Activated CD8-positive, alpha-beta memory T cell treated with anti-CD3 and anti-CD28 coated beads for 1 hour (primary cell): ENCODE results near the gene SECTM1.

Experiments
- DNase-seq, 2 donors: peaks; one replicate each; pipeline ENCODE4 v3.0.0-alpha.2; 2020; ENCODE audit warnings: low read depth in 1 of 2; ENCODE audit errors: extremely low read depth in 1 of 2

Gene SECTM1

GRCh38 chr17:82329683-82330321 is 3.8 kb downstream of the SECTM1 start:
- no peak for DNase-seq

GRCh38 chr17:82328994-82329507 is 4.5 kb downstream of the SECTM1 start:
- no peak for DNase-seq

DNA sequence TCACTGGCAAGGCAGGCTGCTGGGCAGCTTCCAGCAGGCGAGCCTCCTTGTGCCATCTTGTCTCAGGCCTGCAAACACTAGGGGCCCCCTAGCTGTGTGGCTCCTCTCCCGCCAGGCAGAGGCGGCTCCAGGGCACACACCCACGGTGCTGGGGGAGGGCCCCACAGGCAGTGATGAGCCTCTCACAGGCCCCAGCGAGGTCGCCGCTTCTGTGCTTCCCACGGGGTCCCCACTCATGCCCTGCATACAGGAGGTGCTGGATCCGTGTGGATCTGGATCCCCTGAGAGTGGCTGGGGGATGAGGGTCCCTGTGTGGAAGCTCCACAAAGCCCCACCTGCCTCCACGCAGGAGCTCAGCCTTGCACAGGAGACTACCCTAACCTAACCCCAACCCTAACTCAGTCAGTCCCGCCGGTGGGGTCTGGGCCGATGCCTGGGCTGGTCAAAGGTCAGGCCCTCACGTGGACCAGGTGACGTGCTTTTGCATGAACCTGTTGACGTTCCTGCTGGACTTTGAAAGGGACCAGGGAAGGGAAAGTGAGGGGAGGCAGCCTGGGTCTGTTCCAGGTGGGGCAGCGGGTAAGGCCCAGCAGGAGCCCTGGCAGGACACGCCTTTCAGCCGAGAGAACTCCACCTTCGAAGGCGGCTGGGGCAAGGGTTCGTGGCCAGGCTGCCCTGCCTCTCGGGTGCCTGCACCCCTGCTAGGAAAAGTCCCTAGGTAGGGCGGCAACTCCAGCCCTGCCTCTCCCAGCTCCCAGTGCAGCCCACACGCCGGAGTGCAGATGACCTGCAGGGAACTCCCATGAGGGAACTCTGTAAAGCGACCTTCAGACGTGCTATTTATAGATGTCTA is 5.2 kb downstream of the SECTM1 start:
- no peak for DNase-seq

GRCh38 chr17:82327757-82328140 is 5.8 kb downstream of the SECTM1 start:
- no peak for DNase-seq

GRCh38 chr17:82327289-82327688 is 6.3 kb downstream of the SECTM1 start:
- no peak for DNase-seq

- DNase-seq, result no peak
These were observed 8.0 kb downstream of the SECTM1 start for GRCh38 chr17:82325286-82326180.

GRCh38 chr17:82324566-82325285 is 8.8 kb downstream of the SECTM1 start:
- no peak for DNase-seq

DNA sequence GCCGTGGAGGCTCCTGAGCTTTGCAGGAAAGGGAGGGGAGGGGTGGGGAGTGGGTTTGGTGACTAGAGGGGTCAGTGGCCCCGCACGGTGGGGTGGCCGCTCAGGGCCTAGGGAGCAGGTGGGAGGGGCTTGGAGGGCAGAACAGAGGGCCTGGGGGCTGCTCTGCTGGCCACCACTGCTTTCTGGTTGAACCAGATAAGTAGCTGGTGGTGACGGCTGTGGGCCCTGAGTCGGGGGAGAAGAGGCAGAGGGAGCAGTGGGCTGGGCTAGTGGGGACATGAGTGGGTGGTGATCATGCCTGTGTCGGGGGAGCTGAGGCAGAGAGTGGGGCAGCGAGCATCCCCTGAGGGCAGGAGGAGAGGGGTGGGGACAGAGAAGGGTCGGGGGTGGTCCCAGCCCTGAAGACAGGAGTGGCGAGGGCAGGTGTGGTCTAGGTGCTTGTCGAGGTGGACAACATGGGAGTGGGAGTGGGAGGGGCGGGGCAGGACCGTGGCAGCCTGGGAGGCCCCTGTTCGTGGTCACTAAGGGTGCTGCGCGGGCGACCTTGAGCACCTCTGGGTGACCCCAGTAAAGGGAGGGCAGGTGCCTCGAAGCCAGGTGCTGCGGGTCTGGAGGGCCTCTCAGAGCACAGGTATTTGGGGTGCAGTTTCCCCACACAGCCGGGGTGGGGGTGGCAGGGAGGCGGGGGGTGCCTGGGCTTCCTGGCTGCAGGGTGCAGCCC is 9.9 kb downstream of the SECTM1 start:
- no peak for DNase-seq

DNA sequence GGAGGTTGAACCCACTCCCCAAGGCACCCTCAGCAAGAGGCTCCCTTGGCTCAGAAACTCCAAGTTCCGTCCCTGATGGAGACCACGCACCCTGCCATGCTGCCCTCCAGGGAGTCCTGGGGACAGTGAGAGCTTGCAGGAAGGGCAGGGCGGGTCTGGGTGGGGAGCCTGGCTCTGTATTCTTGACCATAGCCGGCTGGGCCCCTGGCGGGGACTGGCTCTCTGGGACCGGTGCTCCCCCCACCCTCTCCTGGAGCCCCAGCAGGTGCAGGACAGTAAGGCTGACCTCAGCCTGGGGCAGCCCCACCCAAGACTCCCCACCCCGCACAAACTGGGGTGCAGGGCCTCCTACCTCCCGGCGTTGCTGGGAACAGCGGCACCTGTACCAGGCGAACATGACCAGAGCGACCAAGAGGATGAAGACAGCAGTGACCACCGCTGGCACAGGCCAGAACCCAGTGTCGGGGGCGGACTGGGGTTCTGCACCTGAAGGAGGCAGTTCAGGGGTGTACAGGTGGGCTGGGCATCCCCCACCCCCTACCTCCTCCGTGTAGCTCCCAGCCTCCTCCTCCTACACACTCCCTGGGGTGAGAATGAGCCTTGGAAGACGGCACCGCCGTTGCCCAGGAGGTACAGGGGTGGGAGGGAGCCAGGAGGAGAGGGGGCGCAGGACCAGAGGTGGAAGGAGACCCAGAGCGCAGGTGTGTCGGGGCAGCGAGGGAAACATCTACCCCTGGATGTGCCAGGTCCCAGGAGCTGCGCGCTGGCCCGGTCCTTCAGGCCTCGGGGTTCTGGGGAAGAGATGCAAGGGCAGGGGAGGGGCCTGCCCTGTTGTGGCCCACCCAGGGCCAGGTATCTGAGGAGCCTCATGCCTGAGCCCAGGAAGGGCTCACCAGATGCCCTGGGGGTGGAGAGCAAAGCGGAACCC is 10.8 kb downstream of the SECTM1 start:
- no peak for DNase-seq

GRCh38 chr17:82321947-82322466 is 11.6 kb downstream of the SECTM1 start:
- DNase-seq, result no peak

- DNase-seq, result peak; percentile 66 to 86
These were observed 12.3 kb downstream of the SECTM1 start for GRCh38 chr17:82320956-82321927.

GRCh38 chr17:82320140-82320840 is 13.3 kb downstream of the SECTM1 start:
- DNase-seq, result no peak

GRCh38 chr17:82319619-82320062 is 13.9 kb downstream of the SECTM1 start:
- no peak for DNase-seq

DNA sequence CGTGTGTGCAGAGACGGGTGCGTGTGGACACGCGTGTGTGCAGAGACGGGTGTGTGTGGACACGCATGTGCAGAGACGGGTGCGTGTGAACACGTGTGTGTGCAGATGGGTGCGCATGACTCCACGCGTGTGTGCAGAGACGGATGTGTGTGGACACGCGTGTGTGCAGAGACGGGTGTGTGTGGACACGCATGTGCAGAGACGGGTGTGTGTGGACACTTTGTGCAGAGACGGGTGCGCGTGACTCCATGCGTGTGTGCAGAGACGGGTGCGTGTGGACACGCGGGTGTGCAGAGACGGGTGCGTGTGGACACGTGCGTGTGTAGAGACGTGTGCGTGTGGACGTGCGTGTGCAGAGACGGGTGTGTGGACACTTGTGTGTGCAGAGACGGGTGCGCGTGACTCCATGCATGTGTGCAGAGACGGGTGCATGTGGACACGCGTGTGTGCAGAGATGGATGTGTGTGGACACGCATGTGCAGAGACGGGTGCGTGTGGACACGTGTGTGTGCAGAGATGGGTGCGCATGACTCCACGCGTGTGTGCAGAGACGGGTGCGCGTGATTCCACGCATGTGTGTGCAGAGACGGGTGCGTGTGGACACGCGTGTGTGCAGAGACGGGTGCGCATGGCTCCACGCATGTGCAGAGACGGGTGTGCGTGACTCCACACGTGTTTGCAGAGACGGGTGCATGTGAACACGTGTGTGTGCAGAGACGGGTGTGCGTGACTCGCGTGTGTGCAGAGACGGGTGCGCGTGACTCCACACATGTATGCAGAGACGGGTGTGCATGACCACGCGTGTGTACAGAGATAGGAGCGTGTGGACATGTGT is 14.6 kb downstream of the SECTM1 start:
- no peak for DNase-seq

- no peak for DNase-seq
These were observed 15.4 kb downstream of the SECTM1 start for GRCh38 chr17:82318169-82318498.
